ENCODE results near the gene ALOX12B. TPM values are rescaled to one million over a fixed set of nuclear protein-coding genes. Genes with fewer than 3 reads are reported as not detected.

The ALOX12B gene
- total RNA-seq, 4 donors from 2014 or later = 0.76 to 34.6 (median 10.8) TPM

GRCh38 chr17:8124350-8125153 is 37.0 kb upstream of the ALOX12B start:
- WGBS, 2 donors = 2 to 7% methylated on average over 16 to 22 of the region's 24 CpGs
- H3K27me3 ChIP-seq = peaks cover 0 to 74% (median 2%) of the 10 kb centered on the region in 4 donors
- H3K27ac ChIP-seq = no peak overlapping the region
- H3K4me1 ChIP-seq = peaks cover 52 to 80% (median 62%) of the 10 kb centered on the region in 3 donors
- H3K4me3 ChIP-seq = peak overlapping the region in 3 of 4 donors; percentile 58 to 74 (median 66)
- no peaks in the 10 kb centered on the region for H3K9me3 ChIP-seq
- intact Hi-C loops (cut with DNase I) = no loop called here
- H3K36me3 ChIP-seq = no peaks in the 10 kb centered on the region
- DNase-seq = no peak
- TF ChIP-seq CTCF (IDR thresholded peaks at IDR 0.05) = no peak
- no peak for TF ChIP-seq POLR2A (IDR thresholded peaks at IDR 0.05)

GRCh38 chr17:8123695-8124349 is 36.3 kb upstream of the ALOX12B start, which contains the start of gene HES7:
Gene HES7, minus strand, starts transcription at chr17:8124106. Its CDS starts 22 bp downstream, at chr17:8124084.
- H3K4me3 ChIP-seq = peak within 1 kb of the TSS; percentile 30 to 74 (median 62)
- TF ChIP-seq POLR2A (IDR thresholded peaks at IDR 0.05) (no peak), CTCF (IDR thresholded peaks at IDR 0.05) (no peak)
- H3K9me3 ChIP-seq = no peaks in the 10 kb centered on the region
- peak within 1 kb of the TSS in 2 of 4 donors; percentile 43 to 44 for H3K27ac ChIP-seq
- peaks cover 0 to 67% (median 2%) of the 10 kb centered on the region in 4 donors for H3K27me3 ChIP-seq
- H3K4me1 ChIP-seq = peaks cover 52 to 81% (median 62%) of the 10 kb centered on the region in 3 donors
- intact Hi-C loops (cut with DNase I) = no loop called here
- no peak for DNase-seq
- no peaks in the 10 kb centered on the region for H3K36me3 ChIP-seq
- 1 to 2% methylated on average over 14 to 24 of the region's 29 CpGs for WGBS, 2 donors

DNA sequence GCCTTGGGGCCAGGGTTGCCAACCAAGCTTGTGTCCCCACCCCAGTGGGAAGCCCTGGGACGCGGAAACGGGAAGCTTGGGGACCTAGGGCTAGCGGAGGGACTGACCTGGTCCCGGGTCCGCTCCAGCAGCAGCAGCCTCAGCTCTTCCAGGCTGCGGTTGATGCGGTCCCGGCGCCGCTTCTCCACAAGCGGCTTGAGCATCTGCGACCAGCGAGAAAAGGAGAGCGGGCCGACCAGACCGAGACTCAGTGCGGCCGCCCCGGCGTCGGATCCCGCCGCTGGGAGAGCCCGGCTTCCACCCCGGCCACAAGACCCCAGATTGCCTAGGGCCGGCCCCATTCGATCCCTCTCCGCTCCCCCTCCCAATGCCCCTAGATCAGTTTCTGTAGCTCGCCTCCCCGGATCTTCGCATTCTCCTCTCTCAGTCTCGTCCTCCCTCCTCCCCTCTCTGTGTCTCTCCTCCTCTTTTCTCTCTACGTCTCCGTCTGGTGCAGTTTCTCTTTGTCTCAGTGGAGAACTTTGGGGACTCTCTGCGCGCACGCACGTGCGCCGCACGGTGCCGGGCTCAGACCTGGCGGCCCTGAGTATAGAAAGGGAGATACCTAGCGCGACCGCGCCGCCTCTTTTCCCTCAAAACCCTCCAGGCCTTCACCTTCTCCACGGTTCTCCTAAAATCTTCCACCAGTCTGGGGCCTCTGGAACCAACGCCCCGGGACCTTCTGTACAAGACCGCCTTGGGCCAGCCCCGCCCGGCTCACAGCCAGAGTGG is 35.6 kb upstream of the ALOX12B start:
- no peak for DNase-seq
- H3K27ac ChIP-seq = peak overlapping the region in 2 of 4 donors; percentile 43 to 44
- peaks cover 0 to 61% (median 2%) of the 10 kb centered on the region in 4 donors for H3K27me3 ChIP-seq
- H3K36me3 ChIP-seq = no peaks in the 10 kb centered on the region
- H3K4me3 ChIP-seq = peak overlapping the region; percentile 30 to 74 (median 62)
- no peak for TF ChIP-seq CTCF (IDR thresholded peaks at IDR 0.05)
- TF ChIP-seq POLR2A (IDR thresholded peaks at IDR 0.05) = no peak
- peaks cover 57 to 89% (median 69%) of the 10 kb centered on the region in 3 donors for H3K4me1 ChIP-seq
- H3K9me3 ChIP-seq = no peaks in the 10 kb centered on the region
- intact Hi-C loops (cut with DNase I) = no loop called here
- 1% methylated on average over 41 to 47 of the region's 55 CpGs for WGBS, 2 donors

DNA sequence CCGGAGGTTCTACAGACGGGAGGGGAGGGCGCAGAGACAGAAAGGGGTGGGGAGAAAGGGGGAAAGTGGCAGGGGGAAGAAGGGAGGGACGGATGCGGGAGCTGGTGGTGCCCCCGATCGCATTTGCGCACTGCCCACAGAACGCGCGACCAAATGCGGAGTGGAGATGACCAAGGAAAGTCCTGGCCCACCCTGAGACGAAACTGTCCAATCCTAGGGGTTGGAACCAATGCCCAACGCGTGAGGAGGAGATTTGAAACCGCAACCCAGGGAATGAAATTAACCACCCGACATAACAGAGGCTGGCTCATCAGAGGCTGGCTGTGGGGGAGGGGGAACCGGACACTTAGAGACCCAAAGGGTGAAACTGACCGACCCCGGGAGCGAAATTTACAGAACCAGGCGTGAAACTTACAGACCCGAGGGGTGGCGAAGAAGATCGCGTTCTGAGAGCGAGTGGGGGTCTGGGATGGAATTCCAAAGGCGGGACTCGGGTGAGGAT is 35.0 kb upstream of the ALOX12B start:
- Histone ChIP-seq H3K4me1 (peaks cover 63 to 93% (median 76%) of the 10 kb centered on the region in 3 donors), H3K36me3 (no peaks in the 10 kb centered on the region), H3K27ac (peak overlapping the region in 3 of 4 donors; percentile 28 to 44 (median 43)), H3K27me3 (peaks cover 0 to 61% (median 2%) of the 10 kb centered on the region in 4 donors), H3K4me3 (peak overlapping the region; percentile 30 to 74 (median 62)), H3K9me3 (no peaks in the 10 kb centered on the region)
- WGBS, 2 donors = 1% methylated on average over 24 to 25 of the region's 29 CpGs
- intact Hi-C loops (cut with DNase I) = no loop called here
- TF ChIP-seq POLR2A (IDR thresholded peaks at IDR 0.05) (no peak), CTCF (IDR thresholded peaks at IDR 0.05) (no peak)
- no peak for DNase-seq

All from esophagus squamous epithelium (tissue), 5 donors.